Fibroblast of skin of right biceps (primary cell): ENCODE data around the gene BRCA1.
A peak's percentile ranks its signal among the peaks of the same experiment; 100 is the strongest.
"Not testable (repeated sequence)": the region's sequence is repeated elsewhere in the genome, so short reads cannot be mapped to it uniquely, and the experiment has no call there.

Experiments used
- DNase-seq: peaks from one replicate; pipeline ENCODE4 v3.0.0-alpha.2; 2013

BRCA1 gene

GRCh38 chr17:43125133-43125966 is at the start of gene BRCA1:
Gene BRCA1, minus strand, starts transcription at chr17:43125364. Its CDS starts 1,268 bp downstream, at chr17:43124096.
- DNase-seq, result peak; percentile 99

DNA sequence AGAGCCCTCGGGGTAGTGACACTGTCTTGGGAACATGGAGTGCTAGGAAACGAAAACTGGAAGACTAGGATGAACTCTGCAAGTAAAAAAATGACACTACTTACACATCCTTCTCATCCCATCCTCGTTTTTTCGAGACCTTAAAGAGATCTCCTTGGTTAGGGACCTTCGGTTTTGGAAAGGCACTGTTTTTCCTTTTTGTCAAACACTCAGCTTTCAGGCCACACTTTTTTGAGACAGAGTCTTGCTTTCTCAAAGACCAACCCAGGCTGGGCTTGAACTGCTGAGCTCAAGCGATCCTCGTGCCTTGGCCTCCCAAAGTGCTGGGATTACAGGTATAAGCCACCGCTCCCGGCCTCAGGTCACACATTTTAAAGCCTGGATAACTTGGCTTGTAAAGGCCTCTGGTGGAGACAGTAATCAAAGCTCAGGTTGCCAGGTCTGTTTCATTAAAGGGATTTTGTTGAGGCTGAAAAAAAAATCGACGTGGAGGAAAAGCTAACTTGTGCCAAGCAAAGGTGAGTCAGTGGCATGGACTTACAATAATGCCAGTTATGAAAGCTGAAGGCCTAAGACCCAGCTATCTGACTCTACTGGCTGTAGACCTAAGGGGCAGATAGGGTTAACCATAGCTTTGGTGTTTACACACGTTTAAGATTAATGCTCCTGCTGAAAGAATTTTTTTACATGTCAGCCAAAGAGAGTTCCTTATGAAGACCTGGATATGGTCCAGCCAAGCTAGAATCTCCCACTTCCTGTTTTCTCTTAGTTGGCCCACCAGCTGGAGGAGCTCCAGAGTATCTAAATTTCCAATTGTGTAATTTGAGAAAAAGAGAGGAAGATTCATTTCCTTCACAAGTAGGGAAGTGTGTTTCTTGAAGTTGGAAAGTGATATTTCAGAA is 46.7 kb upstream of the BRCA1 start:
- DNase-seq, result peak; percentile 96

- DNase-seq, result peak; percentile 98
Measured at GRCh38 chr17:43170766-43171585, 45.8 kb upstream of the BRCA1 start, which contains the start of gene NBR1. Gene NBR1, plus strand, starts transcription at chr17:43171214. Its CDS starts 4,586 bp downstream, at chr17:43175800.

DNA sequence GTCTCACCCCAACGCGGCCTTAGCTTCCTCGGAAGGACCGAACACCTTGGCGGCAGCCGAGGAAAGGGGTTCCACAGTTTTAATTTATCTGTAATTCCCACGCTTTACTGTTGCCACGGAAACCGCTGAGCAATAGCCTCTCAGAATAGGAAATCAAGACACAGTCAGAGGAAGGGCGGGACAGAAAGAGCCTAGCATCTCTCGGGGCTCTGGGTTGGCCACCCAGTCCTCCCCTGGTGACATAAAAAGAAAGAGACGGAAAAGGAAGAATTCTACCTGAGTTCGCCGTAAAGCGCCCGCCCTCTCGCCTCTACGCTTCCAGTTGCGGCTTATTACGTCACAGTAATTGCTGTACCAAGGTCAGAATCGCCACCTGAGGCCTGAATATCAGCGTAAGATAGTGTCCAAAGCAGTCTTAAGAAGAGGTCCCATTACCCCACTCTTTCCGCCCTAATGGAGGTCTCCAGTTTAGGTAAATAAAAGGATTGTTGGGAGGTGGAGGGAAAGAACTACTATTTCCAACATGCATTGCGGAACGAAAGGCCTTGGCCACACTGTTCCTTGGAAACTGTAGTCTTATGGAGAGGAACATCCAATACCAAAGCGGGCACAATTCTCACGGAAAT is 45.1 kb upstream of the BRCA1 start:
- DNase-seq, result peak; percentile 95

- peak; percentile 16 for DNase-seq
Measured at GRCh38 chr17:43169561-43170139, 44.5 kb upstream of the BRCA1 start.

DNA sequence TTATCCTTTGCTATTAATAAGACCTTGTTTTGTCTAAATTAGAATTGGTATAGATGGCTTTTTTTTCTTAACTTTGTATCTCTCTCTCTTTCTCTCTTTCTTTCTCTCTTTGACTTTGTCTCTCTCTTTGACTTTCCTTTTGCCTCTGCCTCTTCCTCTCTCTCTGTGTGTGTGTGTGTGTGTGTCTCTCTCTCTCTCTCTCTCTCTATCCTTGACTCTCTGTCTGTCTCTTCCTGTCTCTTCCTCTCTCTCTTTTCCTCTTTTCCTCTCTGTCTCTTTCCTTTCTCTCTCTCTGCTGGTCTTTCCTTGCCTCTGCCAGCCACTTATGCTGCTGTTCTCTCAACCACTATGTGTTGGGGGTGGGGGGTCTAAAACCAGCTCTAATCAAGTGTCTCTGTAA is 40.8 kb upstream of the BRCA1 start:
- DNase-seq, result not testable (repeated sequence)

GRCh38 chr17:43159957-43160356 is 34.8 kb upstream of the BRCA1 start:
- DNase-seq, result not testable (repeated sequence)

DNA sequence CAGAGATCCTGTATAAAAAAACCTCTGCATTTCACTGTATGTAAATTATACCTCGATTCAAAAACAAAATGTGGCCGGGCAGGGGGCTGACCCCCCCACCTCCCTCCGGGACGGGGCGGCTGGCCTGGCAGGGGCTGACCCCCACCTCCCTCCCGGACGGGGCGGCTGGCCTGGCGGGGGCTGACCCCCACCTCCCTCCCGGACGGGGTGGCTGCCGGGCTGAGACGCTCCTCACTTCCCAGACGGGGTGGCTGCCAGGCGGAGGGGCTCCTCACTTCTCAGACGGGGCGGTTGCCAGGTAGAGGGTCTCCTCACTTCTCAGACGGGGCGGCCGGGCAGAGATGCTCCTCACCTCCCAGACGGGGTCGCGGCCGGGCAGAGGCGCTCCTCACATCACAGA is 34.1 kb upstream of the BRCA1 start:
- not testable (repeated sequence) for DNase-seq

GRCh38 chr17:43155666-43156065 is 30.5 kb upstream of the BRCA1 start:
- DNase-seq, result no peak

- not testable (repeated sequence) for DNase-seq
Measured at GRCh38 chr17:43153197-43153835, 28.2 kb upstream of the BRCA1 start.

GRCh38 chr17:43151880-43152456 is 26.8 kb upstream of the BRCA1 start:
- no peak for DNase-seq

- DNase-seq, result no peak
Measured at GRCh38 chr17:43146649-43147048, 21.5 kb upstream of the BRCA1 start.

DNA sequence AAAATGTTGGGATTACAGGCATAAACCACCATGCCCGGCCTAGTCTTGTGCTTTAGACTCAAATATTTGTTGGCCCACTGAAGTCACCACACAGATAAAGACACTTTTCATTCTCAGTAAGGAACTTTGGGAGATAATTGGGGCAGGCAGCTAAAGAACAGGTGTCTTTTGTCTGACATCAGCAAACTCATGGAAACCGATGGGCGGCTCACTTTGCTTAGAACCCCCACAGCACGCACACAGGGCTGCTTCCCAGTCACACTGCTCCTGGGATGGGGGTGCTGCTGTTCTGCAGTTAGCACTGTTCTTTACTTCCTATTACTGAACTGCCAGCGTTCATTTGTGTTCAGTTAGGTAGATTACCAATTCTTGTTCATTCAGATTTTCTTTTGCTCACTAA is 18.0 kb upstream of the BRCA1 start:
- DNase-seq, result no peak

GRCh38 chr17:43142153-43142552 is 17.0 kb upstream of the BRCA1 start:
- no peak for DNase-seq

DNA sequence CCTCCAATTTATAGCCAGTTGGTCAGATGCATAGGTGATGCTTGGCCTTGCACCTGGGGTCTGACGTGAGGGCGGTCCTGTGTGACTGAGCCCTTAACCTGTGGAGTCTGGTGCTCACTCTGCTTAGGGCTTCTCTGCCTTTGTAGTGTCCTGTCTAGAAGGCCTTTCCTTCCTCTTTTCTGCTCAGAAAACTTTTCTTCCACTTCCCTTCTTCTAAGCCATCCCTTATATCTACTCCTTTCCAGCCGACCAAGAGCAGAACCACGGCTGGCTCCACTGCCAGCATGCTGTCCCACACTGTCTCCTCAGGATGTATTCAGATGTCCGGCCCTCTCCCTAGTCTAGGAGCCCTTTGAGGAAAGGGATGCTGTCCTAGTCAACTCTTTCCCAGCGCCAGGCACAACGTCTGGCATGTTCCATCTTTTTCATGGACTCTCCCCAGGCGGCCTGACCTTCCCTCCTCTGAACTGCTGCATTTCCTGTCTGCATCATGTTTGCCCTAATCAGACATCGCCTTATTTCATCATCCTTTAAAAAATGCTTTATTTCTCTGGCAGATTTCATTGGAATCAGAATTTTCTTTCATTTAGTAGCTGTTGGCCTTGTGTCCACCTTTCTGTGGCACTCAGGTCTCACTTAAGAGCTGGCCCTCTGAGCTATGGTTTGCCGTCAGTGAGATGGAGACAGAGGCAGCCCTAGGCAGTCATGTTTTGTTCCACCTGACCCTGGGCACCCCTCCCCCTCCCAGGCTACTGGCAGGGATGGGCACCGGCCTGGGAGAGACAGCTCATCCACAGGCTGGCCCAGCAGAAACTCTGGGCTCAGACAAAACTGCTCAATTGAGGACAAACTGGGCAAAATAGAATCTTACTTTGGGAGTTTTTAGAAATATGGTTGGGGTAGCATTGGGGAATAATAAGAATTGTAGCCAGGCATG is 15.5 kb upstream of the BRCA1 start:
- no peak for DNase-seq

GRCh38 chr17:43138531-43138930 is 13.4 kb upstream of the BRCA1 start:
- DNase-seq, result not testable (repeated sequence)

DNA sequence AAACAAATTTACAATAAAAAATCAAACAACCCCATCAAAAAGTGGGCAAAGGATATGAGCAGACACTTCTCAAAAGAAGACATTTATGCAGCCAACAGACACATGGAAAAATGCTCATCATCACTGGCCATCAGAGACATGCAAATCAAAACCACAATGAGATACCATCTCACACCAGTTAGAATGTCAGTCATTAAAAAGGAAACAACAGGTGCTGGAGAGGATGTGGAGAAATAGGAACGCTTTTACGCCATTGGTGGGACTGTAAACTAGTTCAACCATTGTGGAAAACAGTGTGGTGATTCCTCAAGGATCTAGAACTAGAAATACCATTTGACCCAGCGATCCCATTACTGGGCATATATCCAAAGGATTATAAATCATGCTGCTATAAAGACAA is 11.4 kb upstream of the BRCA1 start:
- DNase-seq, result not testable (repeated sequence)

- no peak for DNase-seq
Measured at GRCh38 chr17:43135454-43135819, 10.3 kb upstream of the BRCA1 start.

DNA sequence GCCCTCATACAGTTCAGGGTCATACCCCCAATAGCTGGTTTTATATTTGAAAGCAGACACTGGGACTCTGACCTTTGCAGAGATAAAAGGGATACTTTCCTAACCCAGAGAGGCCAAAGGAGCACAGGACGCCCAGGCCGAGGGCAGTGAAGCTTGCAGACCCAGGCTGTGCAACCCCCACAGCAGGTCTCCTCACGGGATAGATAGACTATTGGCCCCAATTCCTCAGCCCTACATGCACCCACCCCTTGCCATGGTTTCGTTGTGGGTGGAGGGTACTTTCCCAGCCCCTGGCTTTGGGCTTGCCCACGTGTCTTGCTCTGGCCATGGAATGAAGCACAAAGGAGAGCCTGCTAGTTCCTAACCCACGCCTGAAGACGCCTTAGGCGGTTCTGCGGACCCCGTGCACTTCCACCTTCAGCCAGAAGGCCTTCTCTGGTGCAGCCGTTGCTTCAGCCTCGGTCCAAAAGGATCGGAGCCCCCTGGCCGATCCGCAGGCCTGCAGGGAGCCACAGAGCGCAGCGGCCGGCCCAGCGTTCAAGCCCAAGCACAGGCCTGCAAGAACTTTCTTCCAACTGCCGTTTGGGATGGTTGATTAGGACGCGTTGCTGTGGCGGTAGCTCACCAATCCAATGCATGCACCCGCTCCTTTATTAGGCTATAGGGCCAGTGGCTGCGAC is 9.8 kb upstream of the BRCA1 start:
- DNase-seq, result no peak
